GM20000 (cell line): ENCODE measurements around the gene SIRPG.

Experiments used
- DNase-seq: peaks from one replicate; pipeline ENCODE4 v3.0.0; 2012; ENCODE audit warnings: low spot score
- TF ChIP-seq, protein P1 (sequence below): IDR thresholded peaks from 2 replicates; pipeline ENCODE4 v1.5.1; 2012; ENCODE audit warnings: mild to moderate bottlenecking, control low read depth; ENCODE audit errors: extremely low read depth, missing control alignments

The SIRPG gene

DNA sequence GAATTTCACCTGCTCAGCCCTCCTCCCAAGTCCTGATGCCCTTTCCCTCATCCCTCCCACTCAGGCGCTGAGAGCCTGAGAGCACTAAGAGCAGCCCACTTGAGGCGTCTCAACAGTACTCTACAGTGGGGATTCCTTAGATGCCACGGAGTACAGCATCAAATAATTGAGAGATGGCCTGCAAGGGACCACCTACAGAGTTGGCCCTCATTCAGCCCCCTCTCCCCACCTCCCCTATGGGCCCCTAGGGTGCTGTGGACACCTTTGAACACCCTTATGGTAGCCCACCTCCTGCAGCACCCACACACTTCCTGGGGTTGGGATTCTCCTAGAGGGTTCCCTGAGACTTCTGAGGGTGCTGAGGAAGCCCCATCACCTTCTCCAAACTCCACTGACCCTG is 37.1 kb upstream of the SIRPG start:
- no peak for DNase-seq
- TF ChIP-seq, protein P1, sequence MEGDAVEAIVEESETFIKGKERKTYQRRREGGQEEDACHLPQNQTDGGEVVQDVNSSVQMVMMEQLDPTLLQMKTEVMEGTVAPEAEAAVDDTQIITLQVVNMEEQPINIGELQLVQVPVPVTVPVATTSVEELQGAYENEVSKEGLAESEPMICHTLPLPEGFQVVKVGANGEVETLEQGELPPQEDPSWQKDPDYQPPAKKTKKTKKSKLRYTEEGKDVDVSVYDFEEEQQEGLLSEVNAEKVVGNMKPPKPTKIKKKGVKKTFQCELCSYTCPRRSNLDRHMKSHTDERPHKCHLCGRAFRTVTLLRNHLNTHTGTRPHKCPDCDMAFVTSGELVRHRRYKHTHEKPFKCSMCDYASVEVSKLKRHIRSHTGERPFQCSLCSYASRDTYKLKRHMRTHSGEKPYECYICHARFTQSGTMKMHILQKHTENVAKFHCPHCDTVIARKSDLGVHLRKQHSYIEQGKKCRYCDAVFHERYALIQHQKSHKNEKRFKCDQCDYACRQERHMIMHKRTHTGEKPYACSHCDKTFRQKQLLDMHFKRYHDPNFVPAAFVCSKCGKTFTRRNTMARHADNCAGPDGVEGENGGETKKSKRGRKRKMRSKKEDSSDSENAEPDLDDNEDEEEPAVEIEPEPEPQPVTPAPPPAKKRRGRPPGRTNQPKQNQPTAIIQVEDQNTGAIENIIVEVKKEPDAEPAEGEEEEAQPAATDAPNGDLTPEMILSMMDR: no peak

DNA sequence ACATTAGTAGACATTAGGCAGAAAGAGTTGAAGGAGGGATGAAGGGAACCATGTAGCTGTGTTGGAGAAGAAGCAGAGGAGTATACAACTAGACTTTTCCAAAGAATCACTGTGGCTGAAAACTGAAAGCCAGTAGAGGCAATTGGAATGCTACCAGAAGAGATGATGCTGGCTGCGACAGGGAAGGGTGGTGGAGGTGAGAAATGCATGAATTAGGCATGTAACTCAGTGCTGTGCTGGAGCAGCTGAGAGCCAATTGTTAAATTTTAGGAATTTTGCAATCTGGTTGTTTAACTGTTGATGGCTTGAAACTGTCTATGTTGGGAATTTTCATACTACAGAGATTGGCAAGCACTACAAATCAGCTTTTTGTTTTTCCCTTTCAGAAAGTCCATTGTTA is 35.8 kb upstream of the SIRPG start:
- TF ChIP-seq, protein P1: no peak
- no peak for DNase-seq

DNA sequence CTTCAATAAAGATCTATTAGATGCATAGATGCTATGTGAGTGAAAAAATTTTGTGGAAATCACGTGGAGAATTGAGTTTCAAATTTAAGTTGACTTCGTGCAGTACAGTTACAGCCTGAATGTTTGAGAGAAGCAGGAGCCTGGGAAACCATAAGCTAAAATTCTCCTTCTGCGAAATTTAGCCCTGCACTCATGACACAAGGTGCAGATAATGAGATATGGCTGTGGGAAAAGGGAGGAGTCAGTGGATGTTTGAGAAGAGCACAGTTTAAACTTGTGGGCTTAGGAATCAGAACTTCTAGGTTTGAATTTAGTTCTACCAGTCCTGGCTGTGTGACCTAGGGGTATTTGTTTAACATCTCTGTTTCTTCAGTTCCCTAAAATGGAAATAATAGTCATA is 32.1 kb upstream of the SIRPG start:
- DNase-seq: no peak
- TF ChIP-seq, protein P1: no peak

DNA sequence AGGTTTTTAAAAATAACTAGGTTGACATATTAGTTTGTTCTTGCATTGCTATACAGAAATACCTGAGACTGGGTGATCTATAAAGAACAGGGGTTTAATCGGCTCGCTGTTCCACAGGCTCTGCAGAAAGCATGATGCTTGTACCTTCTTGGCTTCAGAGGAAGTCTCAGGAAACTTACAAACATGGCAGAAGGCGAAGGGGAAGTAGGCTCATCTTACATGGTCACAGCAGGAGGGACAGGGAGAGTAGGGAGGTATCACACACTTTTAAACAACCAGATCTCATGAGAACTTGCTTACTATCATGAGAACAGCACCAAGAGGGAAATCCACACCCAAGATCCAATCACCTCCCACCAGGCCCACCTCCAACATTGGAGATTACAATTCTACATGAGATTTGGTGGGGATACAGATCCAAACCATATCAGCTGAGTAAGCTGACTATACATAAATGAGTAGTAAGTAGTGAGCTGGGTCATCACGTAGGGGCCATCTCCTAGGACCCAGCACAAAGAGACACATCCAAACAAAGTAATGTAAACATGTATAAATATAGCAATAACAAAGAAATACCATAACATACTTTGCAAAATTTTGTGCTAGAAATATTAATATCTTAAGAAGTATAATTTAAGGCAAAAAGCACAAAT is 31.4 kb upstream of the SIRPG start:
- DNase-seq: no peak
- TF ChIP-seq, protein P1: no peak

DNA sequence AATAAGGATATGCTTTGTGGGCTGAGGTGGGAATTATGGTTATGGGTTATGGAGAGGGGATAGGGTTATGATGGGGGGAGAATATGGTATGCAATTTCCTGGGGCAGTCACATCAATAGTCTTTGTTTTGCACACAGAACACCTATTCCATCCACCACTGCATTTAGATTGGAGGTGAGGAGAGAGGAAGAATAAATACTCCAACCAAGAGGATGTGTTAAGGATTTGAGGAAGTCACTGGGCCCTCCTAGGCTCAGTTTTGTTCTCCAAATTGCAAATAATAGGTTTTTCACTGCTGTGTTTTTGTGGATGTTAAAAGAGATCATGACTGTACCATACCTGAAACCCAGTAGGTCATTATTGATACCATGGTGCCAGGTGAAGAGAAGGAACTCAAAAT is 29.5 kb upstream of the SIRPG start:
- DNase-seq: no peak
- TF ChIP-seq, protein P1: no peak

DNA sequence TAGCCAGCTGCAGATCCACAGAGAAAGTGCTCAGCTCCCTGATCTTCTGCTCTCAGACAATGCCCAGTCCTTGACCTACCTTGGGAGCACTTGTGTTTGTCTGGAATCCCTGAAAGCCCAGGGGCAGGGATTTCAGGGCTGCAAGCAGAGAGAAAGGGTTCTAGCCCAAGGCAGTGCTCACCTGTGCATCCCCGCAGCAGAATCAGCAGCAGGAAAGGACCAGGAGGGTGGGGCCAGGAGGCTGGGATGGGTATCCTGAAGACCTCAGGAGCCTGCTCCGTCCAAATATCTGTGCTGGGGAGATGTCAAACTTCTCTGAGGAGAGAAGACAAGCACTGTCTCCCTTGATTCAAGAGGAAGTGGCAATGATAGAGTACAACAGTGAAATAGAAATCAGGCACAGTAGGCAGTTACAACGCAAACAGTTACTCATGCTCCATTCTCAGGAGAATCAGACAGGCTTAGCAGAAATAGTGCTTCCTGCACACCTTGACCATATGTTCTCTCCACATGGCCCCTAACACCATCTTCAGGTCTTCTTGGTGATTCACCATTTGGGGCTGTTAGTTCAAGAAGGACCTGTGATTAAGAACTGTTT is 28.7 kb upstream of the SIRPG start:
- TF ChIP-seq, protein P1: no peak
- DNase-seq: no peak

DNA sequence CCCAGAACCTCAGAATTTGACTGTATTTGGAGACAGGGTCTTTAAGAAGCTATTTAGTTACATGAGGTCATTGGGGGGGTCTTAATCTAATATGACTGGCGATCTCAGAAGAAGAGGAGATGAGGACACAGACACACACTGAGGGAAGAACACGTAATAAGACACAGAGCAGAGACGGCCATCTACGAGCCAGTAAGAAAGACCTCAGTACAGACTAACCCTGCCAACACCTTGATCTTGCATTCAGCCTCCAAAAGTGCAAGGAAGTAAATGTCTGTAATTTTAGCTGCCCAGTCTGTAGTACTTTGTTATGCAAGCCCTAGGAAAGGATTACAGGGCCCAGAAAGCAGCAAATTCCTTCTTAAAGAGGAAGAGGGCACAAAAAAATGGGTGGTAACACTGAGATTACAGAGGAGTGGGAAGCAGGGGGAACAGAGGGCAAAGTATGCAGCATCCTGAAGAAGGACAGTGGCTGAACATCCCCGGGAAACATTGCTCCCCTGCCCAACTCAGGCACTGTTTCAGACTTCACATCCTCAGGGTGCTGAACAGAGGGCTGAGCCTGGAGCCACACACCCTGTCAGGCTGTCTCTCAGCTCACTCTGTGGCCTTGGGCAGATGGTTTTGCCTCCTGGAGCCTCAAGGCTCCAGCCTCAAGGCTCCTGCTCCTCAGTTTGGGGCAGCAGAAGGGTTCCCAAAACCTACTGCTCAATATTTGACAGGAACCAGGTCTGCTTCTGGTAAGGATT is 27.9 kb upstream of the SIRPG start:
- TF ChIP-seq, protein P1: no peak
- no peak for DNase-seq
